ENCODE data around the gene MAML1. TPM values are rescaled to one million over a fixed set of nuclear protein-coding genes. Genes with fewer than 3 reads are reported as not detected.
A peak's percentile ranks its signal among the peaks of the same experiment; 100 is the strongest.

The MAML1 gene
- total RNA-seq, 1 experiment from 2014 or later: 15.4 TPM

DNA sequence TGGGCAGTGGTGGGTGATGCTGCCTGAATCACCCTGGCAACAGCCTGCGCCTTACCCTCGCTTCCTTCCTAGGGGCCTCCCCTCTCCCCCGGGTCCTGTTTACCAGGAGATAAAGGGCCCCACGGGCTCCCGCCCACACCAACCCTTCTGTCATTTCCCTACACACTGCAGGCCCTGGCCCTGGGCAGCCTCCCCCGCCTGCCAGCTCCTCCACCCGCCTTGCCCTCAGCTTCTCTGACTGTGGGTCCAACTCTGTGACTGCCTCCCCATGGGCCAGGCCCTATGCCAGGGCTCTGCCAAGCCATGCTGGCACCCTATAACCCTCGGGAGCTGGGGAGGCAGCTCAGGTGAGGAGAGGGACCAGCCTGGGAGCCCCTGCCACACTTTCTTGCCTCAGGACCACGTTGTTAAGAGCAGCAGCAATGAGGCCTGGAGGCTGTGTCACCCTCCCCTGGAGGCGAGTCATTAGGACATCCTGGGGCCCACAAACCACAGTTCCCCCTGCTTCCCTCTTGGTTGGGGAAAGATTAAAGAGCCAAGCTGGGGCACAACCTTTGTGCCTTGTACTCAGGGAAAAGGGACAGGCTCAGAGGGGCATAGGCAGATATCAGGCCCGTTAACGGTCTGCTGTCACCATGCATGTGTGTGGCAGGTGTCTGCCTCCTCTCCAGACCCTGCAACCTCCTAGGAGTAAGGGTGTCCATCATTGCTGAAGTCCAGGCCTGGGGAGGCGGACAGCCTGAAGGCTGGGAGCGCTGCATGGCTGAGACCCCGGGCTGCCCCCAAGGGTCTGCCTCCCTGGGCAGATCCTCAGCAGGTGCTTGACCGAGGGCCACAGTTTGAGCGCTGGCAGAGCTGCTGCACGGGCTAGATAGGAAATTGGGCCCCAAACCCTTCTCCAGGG is 71.3 kb downstream of the MAML1 start:
- DNase-seq (ENCODE audit: low spot score): no peak

DNA sequence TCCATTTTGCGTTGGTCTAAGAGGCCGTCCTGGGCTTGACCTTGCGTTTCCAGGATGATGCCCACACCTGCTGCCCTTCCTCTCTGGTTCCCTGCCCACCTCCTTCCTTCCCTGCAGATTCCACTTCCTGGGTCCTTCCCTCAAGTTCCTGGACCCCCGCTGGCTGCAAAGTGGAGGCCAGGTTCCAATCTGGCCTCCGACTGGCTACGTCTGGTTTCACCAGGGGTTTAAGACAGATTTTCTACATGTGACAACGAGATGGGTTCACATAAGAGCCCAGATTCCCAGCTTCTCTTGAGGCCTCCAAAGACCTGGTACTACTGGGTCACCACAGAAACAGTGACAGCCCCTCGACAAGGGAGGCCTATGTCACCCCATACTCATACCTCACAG is 71.9 kb downstream of the MAML1 start:
- no peak for DNase-seq (ENCODE audit: low spot score)

DNA sequence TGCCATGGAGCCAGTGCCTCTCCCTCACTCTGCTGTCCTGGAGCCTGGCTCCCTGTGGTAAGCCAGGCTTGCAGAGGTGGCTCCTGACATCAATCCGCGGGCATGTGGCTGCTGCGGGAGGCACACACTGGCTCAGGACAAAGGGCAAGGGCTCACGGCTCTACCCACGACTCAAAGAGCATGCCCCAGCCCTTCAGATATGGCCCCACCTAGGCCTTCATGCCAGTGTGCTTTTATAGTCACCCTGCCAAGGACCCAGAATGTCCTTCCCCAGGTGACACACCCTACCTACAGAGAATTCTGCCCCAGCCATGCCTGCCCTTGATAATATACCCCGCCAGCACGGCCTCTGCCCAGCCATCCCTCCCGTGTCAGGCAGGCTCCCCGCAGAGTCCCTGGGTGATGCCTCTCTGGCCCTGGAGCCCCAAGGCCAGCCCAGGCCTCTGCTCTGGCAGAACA is 72.5 kb downstream of the MAML1 start:
- DNase-seq (ENCODE audit: low spot score): peak; percentile 68

DNA sequence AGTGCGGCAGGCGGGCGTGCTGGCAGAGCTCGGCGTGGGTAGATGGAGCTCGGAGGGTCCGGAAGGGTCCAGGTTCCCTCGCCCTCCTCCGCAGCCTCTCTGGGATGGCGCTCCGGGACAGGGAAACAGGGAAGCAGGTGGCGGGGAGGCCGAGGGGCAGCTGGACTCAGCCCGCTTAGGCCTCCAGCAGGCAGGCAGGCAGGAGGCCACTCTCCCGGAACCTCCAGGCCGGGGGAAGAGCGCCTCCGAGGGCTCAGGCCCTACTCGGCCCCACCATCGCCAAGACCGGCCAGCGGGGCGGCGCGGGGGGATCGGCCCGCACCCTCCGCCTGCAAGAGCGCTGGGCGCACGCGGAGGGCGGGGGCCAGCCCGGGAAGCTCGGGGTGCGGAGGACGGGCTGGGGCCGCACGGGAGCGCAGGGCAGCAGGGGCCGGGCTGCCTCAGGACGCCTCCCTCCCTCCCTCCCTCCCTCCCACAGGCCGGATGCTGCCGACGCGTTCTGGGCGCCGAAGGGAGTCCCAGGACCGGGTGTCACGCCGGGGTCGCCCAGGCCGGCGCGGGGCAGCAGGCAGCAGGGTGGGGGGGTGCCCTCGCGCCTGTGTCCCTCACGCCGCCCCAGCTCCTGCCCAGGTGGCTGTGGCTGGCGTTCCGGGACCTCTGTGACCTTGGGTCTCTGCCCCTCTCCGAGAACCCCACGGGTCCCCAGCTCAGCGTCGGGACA is 73.1 kb downstream of the MAML1 start:
- DNase-seq (ENCODE audit: low spot score): peak; percentile 45

DNA sequence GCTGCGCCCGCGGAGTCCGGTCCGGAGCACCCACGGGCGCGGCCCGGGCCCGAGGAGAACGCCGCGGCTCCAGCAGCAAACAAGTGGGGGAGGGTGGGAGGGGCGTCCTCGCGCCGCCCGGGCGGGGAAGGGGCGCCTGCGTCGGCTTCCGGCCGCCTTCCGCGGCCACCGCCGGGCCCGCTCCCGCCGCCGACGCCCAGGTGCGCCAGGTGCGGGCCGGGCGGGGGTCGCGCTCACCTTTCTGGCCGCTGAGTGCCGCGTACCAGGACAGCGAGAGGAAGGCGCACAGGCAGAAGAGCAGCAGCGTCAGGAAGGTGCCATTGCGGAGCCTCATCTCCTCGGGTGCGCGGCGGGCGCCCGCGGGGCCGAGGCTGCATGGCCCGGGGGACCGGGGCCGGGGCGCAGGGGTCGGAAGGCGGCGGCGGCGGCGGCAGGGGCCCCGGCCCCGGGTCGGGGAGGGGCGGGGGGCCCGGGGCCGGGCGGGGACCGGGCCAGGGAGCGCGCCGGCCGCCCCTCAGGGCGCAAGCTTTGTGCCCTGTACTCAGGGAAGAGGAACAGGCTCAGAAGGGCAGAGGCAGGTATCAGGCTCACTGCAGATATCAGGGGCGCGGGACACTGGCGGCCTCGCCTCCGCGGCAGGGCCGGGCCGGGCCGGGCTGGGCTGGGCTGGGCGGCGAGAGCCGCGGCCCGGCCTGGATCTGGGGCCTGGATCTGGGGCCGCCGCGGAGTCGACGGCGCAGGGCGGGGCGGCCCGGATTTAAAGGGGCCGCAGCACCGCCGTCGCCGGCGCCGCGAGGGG is 73.8 kb downstream of the MAML1 start, which contains the start of gene MGAT4B:
MGAT4B (minus strand) TSS at position 617 of the 799 bp plus-strand sequence; CDS start at position 334, 283 bp downstream.
- DNase-seq (ENCODE audit: low spot score): peak; percentile 84

- DNase-seq (ENCODE audit: low spot score): no peak
Measured at GRCh38 chr5:179812135-179812825, 79.7 kb downstream of the MAML1 start.

DNA sequence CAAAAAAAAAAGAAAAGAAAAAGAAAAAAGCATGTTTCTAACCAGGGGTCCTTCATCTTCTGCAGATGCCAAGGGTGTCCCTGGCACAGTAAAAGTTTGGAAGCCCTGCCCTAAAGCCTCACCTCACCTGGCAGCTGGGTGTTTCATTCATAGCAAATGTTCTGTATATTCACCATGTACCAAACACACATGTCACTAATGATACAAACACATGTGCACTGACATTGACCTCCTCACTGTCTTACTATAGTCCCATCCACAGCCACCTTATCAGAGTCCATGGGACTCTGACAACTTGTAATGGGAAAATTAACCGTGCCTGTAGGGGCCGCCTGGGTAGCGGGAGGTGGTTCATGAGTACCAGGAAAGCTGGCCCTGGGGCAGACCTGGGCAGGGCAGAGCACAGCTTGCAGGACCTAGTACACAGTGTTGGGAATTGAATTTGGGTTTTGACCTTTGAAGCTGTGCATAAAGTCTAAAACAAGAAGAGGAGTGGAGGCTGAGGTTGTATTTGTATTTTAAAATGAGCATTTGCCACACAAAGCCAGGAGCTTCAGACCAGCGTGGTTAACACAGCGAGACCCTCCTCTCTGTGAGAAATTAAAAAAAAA is 80.5 kb downstream of the MAML1 start:
- DNase-seq (ENCODE audit: low spot score): no peak

GRCh38 chr5:179814090-179814489 is 81.5 kb downstream of the MAML1 start:
- no peak for DNase-seq (ENCODE audit: low spot score)

DNA sequence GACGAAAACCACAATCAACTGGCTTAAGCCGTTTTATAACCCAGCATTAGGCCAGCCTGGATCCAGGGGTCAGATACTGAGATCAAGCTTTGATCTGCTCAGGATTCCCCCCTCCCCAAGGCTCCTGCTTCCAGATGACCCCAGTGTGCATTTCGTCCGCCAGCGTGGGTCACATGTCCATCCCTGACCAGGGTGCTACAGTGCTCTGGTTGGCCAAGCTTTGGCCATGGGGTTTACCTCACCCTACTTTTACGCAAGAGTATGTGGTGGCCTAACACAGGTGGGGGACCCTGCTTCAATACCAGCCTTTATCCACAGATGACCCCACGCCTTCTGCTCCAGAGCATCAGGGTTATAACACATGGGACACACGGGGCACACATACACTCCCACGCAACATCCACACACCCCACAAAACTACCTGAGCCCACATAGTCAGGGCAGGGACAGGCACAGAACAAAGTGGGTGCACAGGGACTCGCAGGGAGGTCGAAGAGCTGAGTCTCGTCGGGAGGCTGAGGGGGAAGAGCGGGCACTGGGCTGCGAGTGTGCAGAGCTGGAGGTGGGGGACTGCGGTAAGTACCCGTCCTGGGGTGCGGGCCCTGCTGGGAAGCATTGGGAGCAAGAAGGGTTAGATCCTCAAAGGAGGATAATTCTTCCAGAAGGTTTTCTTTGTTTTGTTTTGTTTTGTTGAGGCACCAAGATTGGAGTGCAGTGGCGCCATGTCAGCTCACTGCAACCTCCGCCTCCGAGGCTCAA is 83.0 kb downstream of the MAML1 start:
- DNase-seq (ENCODE audit: low spot score): no peak

DNA sequence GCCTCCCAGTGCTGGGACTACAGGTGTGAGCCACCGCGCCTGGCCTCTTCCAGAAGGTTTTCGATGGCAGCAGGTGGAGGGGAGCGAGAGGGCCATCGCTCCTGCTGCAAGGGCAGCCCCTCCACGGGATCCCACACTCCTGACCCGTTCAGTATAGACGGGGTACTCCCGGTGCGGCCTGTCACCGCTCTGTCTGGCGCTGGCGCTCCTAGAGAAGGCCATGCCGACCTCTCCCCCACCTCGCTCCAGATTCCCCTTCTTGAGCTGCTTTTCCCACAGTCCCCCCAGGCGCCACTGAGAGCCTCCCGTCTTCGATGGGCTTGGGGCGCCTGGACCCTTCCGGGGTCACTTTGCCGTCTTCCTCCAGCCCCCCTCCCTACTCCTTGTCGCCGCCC is 83.8 kb downstream of the MAML1 start:
- no peak for DNase-seq (ENCODE audit: low spot score)

- no peak for DNase-seq (ENCODE audit: low spot score)
Measured at GRCh38 chr5:179816796-179817469, 84.3 kb downstream of the MAML1 start.

DNA sequence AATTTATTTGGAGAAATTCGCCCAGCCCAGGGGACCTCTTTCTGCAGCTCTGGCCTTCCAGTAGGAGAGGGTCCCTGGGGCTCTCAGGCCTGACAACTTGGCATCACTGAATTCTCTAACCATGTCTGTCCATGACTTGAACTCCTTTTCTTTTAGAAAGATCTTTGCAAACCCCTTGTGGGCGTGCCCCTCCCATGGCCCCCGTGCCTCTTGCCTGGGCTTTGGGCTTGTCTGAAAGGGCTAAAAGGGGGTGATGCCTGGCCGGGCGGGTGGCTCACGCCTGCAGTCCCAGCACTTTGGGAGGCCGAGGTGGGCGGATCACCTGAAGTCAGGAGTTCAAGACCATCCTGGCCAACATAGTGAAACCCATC is 84.8 kb downstream of the MAML1 start:
- DNase-seq (ENCODE audit: low spot score): no peak

GRCh38 chr5:179817890-179818745 is 85.5 kb downstream of the MAML1 start:
- no peak for DNase-seq (ENCODE audit: low spot score)

- peak; percentile 94 for DNase-seq (ENCODE audit: low spot score)
Measured at GRCh38 chr5:179818746-179819295, 86.2 kb downstream of the MAML1 start.

DNA sequence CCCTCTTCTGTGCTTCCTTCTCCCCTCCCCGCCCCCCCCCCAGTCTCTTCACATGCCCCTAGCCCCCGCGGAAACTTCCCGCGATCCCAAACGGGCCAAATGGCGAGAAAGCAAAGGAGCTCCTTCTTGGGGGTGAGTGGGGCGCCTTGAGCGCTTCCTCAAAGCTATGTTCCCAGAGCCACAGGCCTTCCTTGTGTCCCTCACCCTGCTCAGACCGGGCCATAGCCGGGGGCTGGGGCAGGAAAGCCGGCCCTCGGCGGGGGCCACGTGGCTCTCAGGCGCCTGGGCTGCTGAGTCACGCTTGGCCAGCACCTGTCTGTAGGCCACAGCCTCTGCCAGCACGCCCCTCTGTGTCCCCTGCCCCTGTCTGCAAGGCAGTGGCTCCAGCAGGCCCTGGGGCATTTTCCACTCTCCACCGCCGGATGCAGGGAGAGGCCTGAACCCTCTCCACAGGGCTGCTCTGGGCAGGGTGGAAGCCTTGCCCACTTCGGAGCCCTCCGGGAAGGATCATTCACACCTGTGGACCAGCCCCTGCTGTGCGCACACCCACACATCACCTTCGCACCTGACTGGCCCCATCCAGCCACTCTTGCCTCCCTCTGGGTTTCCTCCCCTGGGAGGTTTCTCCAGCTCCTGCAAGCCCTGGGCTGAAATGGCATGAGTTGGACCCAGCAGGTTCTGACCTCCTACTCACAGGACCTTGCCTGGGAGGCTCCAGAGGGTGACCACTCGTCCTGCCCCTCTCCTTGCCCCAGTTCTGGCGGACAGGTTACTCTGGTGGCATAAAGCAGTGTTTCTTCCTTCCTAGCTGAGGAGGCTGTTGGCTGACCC is 86.9 kb downstream of the MAML1 start:
- DNase-seq (ENCODE audit: low spot score): peak; percentile 83

- no peak for DNase-seq (ENCODE audit: low spot score)
Measured at GRCh38 chr5:179820127-179820482, 87.5 kb downstream of the MAML1 start.
